ENCODE measurements around the gene CADM4. TPM values are rescaled to one million over a fixed set of nuclear protein-coding genes. Genes with fewer than 3 reads are reported as not detected.

The CADM4 gene
- total RNA-seq, 2 donors from 2014 or later: 2.3 to 5.8 TPM

- Histone ChIP-seq H3K9ac (ENCODE audit: low read depth in 2 of 2, low read length in 2 of 2) (peak overlapping the region; percentile 80 to 90), H3K27ac (peak overlapping the region; percentile 70), H3K36me3 (no peaks in the 10 kb centered on the region), H3K27me3 (no peaks in the 10 kb centered on the region), H3K4me1 (peaks cover 20% of the 10 kb centered on the region), H3K9me3 (no peaks in the 10 kb centered on the region), H3K4me3 (peak overlapping the region; percentile 75)
- intact Hi-C loops (cut with DNase I): loop anchor here (1.0 to 10.0 kb wide), 2 partner anchors 22 to 62 kb away; partner anchors contain the start of genes PINLYP, XRCC1 and ZNF575
- TF ChIP-seq CTCF (IDR thresholded peaks at IDR 0.05): no peak
- DNase-seq: no peak
Measured at GRCh38 chr19:43596842-43597461, 42.7 kb downstream of the CADM4 start.

DNA sequence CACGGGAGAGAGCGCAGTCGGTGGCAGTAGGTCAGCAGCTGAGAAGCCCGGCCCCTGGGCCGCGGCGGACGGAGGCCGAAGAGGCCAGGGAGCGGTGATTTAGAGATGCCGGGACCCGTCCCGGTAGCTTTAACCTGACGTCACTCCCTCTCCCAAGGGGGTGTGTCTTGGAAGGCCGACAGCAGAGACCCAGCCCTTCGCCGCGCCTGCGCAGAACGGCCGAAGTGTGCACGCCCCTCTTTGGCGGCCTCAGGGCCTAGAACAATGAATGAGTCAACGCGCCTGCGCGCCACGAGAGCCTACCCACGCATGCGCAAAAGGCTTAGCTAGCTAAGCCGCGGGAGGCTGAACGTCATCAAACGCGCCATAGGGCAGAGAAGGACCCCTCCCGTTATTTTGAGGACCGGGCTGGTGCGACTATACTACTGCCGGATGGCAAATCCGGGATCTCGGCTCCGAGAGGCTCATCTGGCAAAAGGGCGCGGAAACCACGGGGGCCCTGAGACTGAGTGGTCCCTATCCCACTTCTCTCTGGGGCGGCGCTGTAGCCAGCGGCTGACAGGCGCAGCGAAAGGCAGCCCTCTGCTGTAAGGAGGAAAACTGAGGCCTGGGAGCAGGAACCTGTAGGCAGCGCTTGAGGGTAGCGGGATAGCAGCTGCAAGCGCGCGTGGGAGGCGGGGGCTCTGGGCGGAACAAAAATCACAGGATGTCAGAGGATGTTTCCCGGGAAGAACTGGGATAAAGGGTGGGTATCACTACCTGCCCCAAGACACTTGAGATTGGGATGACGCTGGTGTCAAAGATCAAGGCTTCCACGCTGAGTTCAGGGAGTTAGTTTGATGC, 43.4 kb downstream of the CADM4 start, which contains the start of the genes IRGQ and ZNF576:
TSS of gene IRGQ (minus strand) at position 136 of the 843 bp plus-strand sequence. CDS start 796 bp downstream, outside the sequence.
TSS of gene ZNF576 (plus strand) at position 597 of the 843 bp plus-strand sequence. CDS start 514 bp downstream, outside the sequence.
- peaks cover 20% of the 10 kb centered on the region for H3K4me1 ChIP-seq
- H3K4me3 ChIP-seq: peak within 1 kb of the TSS; percentile 75
- DNase-seq: peak; percentile 100
- TF ChIP-seq CTCF (IDR thresholded peaks at IDR 0.05): no peak
- H3K27ac ChIP-seq: peak within 1 kb of the TSS; percentile 84
- intact Hi-C loops (cut with DNase I): loop anchor here (1.0 to 10.0 kb wide), 2 partner anchors 21 to 61 kb away; partner anchors contain the start of genes PINLYP, XRCC1 and ZNF575
- no peaks in the 10 kb centered on the region for H3K9me3 ChIP-seq
- no peaks in the 10 kb centered on the region for H3K27me3 ChIP-seq
- peak within 1 kb of the TSS; percentile 90 to 91 for H3K9ac ChIP-seq (ENCODE audit: low read depth in 2 of 2, low read length in 2 of 2)
- no peaks in the 10 kb centered on the region for H3K36me3 ChIP-seq

GRCh38 chr19:43595605-43595998, 44.0 kb downstream of the CADM4 start:
- Histone ChIP-seq H3K4me3 (peak overlapping the region; percentile 75), H3K4me1 (peaks cover 20% of the 10 kb centered on the region), H3K9me3 (no peaks in the 10 kb centered on the region), H3K36me3 (no peaks in the 10 kb centered on the region), H3K27ac (peak overlapping the region; percentile 84), H3K9ac (ENCODE audit: low read depth in 2 of 2, low read length in 2 of 2) (peak overlapping the region; percentile 90 to 91), H3K27me3 (no peaks in the 10 kb centered on the region)
- no peak for TF ChIP-seq CTCF (IDR thresholded peaks at IDR 0.05)
- intact Hi-C loops (cut with DNase I): loop anchor here (10.0 kb wide), 1 partner anchor 61 kb away; the partner anchor contains the start of gene ZNF575
- DNase-seq: peak; percentile 37

DNA sequence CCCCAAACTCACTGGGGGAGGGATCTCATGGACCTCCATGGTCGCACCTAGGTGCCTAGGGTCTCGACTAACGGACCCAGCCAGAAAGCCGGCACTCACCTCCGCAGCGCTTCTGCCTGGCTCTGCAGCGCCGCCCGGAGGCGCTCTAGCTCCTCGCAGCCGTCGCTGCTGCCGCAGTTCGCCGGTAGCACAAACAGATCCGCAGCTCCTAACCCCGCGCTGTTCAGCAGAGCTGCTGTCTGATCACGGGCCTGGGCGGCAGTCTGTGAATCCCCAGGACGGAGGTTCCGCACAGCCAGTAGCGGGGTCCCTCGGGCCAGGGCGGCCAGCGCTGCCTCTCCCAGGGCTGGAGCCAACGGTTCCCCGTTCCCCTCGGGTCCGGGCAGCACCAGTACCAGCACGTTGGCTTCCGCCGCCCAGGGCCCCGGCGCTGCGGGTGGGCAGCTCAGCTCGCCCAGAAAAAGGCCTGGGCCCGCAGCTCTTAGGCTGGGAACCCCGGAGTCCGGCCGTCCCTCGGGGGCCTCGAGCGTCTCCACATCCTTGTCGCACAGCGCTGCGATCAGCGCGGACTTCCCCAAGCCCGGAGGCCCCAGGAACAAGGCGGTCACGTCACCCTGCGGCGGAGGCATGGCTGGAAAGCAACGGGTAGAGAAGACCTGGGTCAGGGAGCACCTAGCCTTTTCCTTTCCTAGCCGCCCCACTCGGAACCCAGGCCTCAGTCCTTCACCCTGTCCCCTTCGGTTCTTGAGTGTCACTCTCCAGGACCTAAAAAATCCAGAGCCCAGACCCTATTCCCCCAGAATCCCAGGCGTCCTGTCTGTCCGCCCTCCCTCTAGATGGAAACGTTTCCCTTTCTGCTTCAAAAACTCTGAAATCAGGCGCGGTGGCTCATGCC, 44.7 kb downstream of the CADM4 start:
- peak overlapping the region; percentile 84 for H3K27ac ChIP-seq
- H3K9ac ChIP-seq (ENCODE audit: low read depth in 2 of 2, low read length in 2 of 2): peak overlapping the region; percentile 90 to 91
- no peaks in the 10 kb centered on the region for H3K9me3 ChIP-seq
- intact Hi-C loops (cut with DNase I): loop anchor here (10.0 kb wide), 1 partner anchor 60 kb away; the partner anchor contains the start of gene ZNF575
- H3K27me3 ChIP-seq: no peaks in the 10 kb centered on the region
- peaks cover 20% of the 10 kb centered on the region for H3K4me1 ChIP-seq
- peak; percentile 80 for TF ChIP-seq CTCF (IDR thresholded peaks at IDR 0.05)
- DNase-seq: peak; percentile 61
- H3K36me3 ChIP-seq: no peaks in the 10 kb centered on the region
- peak overlapping the region; percentile 75 for H3K4me3 ChIP-seq
